Right lobe of liver (tissue), 4 donors: ENCODE results near the gene FADS2.

Source experiments
- CTCF ChIP-seq, 4 donors: fragments of 200-600 bp in 3 of 4; fragments of 450-650 bp in 1 of 4; IDR thresholded peaks; one replicate each; pipeline versions ENCODE4 v1.5.1 to v1.8.0; 2016 to 2022; ENCODE audit warnings: antibody characterized with exemption in 4 of 4, mild to moderate bottlenecking in 2 of 4
- POLR2A ChIP-seq: fragments of 450-650 bp; IDR thresholded peaks from one replicate; pipeline ENCODE4 v1.6.1; 2017; ENCODE audit warnings: antibody characterized with exemption, mild to moderate bottlenecking
- donor health status: DM: no; HTN: no; CAD: no.
- donor health status: DM: no; HTN: no; CAD: no.
- donor health status: DM: no; HTN: yes; CAD: no.

- TF ChIP-seq CTCF (IDR thresholded peaks at IDR 0.05) = no peak
- no peak for TF ChIP-seq POLR2A
These were observed 51.1 kb downstream of the FADS2 start for GRCh38 chr11:61879152-61879551.
